ENCODE results near the gene CEBPA. TPM values are rescaled to one million over a fixed set of nuclear protein-coding genes. Genes with fewer than 3 reads are reported as not detected.

CEBPA gene
- total RNA-seq, 3 donors from 2014 or later (not counting 1 experiment from before 2014, with no cell fraction given) = 7.6 to 19.5 (median 8.2) TPM

- peaks cover 8 to 20% of the 10 kb centered on the region in 2 donors for H3K4me1 Mint-ChIP-seq
- H3K36me3 Mint-ChIP-seq = no peaks in the 10 kb centered on the region
These were observed 2.0 kb upstream of the CEBPA start for GRCh38 chr19:33304371-33304759.

GRCh38 chr19:33303791-33304345 is 1.5 kb upstream of the CEBPA start:
- Histone ChIP-seq H3K9me3 (ENCODE audit: control insufficient read depth, insufficient read depth, low read length) (no peaks in the 10 kb centered on the region), H3K4me3 (ENCODE audit: low read length) (peak overlapping the region; percentile 57), H3K27ac (ENCODE audit: low read length) (no peak overlapping the region), H3K4me1 (ENCODE audit: control insufficient read depth, insufficient read depth, low read length) (peaks cover 28% of the 10 kb centered on the region), H3K27me3 (ENCODE audit: control insufficient read depth, insufficient read depth, low read length) (peaks cover 20% of the 10 kb centered on the region), H3K36me3 (ENCODE audit: control insufficient read depth, insufficient read depth, low read length) (no peaks in the 10 kb centered on the region)
- Mint-ChIP-seq H3K27me3 (ENCODE audit: low read depth in 2 of 2) (peaks cover 0 to 21% of the 10 kb centered on the region in 2 donors), H3K4me1 (peaks cover 8 to 20% of the 10 kb centered on the region in 2 donors), H3K27ac (no peak overlapping the region), H3K36me3 (no peaks in the 10 kb centered on the region), H3K9me3 (no peaks in the 10 kb centered on the region), H3K4me3 (peak overlapping the region; percentile 54)
- no peak for TF ChIP-seq CTCF (IDR thresholded peaks at IDR 0.05)
- ATAC-seq (no peak), DNase-seq (no peak)
- intact Hi-C loops (cut with micrococcal nuclease) = loop anchor here (2.0 kb wide), 2 partner anchors 69 to 71 kb away; no protein-coding TSS in a partner anchor
- 10% methylated on average over 33 of the region's 33 CpGs for WGBS (ENCODE audit: insufficient coverage)

More at GRCh38 chr19:33304371-33304759, 2.0 kb upstream of the CEBPA start:
- no peaks in the 10 kb centered on the region for H3K9me3 ChIP-seq (ENCODE audit: control insufficient read depth, insufficient read depth, low read length)
- TF ChIP-seq CTCF (IDR thresholded peaks at IDR 0.05) = no peak
- H3K4me3 Mint-ChIP-seq = peak overlapping the region; percentile 54
- H3K27ac Mint-ChIP-seq = no peak overlapping the region
- intact Hi-C loops (cut with micrococcal nuclease) = no loop called here
- H3K9me3 Mint-ChIP-seq = no peaks in the 10 kb centered on the region
- peaks cover 0 to 17% of the 10 kb centered on the region in 2 donors for H3K27me3 Mint-ChIP-seq (ENCODE audit: low read depth in 2 of 2)
- ATAC-seq (no peak), DNase-seq (no peak)
- peaks cover 28% of the 10 kb centered on the region for H3K4me1 ChIP-seq (ENCODE audit: control insufficient read depth, insufficient read depth, low read length)
- H3K27ac ChIP-seq (ENCODE audit: low read length) = no peak overlapping the region
- H3K27me3 ChIP-seq (ENCODE audit: control insufficient read depth, insufficient read depth, low read length) = peaks cover 20% of the 10 kb centered on the region
- H3K4me3 ChIP-seq (ENCODE audit: low read length) = no peak overlapping the region
- 64% methylated on average over 13 of the region's 13 CpGs for WGBS (ENCODE audit: insufficient coverage)
- H3K36me3 ChIP-seq (ENCODE audit: control insufficient read depth, insufficient read depth, low read length) = no peaks in the 10 kb centered on the region

- no peaks in the 10 kb centered on the region for H3K36me3 ChIP-seq (ENCODE audit: control insufficient read depth, insufficient read depth, low read length)
- no peaks in the 10 kb centered on the region for H3K9me3 ChIP-seq (ENCODE audit: control insufficient read depth, insufficient read depth, low read length)
- DNase-seq = peak; percentile 26 to 34
- peaks cover 20% of the 10 kb centered on the region for H3K27me3 ChIP-seq (ENCODE audit: control insufficient read depth, insufficient read depth, low read length)
- H3K27me3 Mint-ChIP-seq (ENCODE audit: low read depth in 2 of 2) = peaks cover 0 to 20% of the 10 kb centered on the region in 2 donors
- TF ChIP-seq CTCF (IDR thresholded peaks at IDR 0.05) = no peak
- no peaks in the 10 kb centered on the region for H3K36me3 Mint-ChIP-seq
- peak overlapping the region in 1 of 2 donors; percentile 36 for H3K27ac Mint-ChIP-seq
- intact Hi-C loops (cut with micrococcal nuclease) = loop anchor here (2.0 kb wide), 2 partner anchors 68 to 72 kb away; no protein-coding TSS in a partner anchor
- H3K4me1 Mint-ChIP-seq = peaks cover 8 to 20% of the 10 kb centered on the region in 2 donors
- ATAC-seq = peak; percentile 12 to 31 (median 27)
- H3K27ac ChIP-seq (ENCODE audit: low read length) = no peak overlapping the region
- peak overlapping the region; percentile 57 for H3K4me3 ChIP-seq (ENCODE audit: low read length)
- H3K4me3 Mint-ChIP-seq = peak overlapping the region; percentile 84
- H3K4me1 ChIP-seq (ENCODE audit: control insufficient read depth, insufficient read depth, low read length) = peaks cover 28% of the 10 kb centered on the region
- no peaks in the 10 kb centered on the region for H3K9me3 Mint-ChIP-seq
- WGBS (ENCODE audit: insufficient coverage) = under 1% methylated on average over 92 of the region's 92 CpGs
These were observed 848 bp upstream of the CEBPA start for GRCh38 chr19:33302974-33303790.

Measured in natural killer cell (primary cell).